ENCODE results near the gene CARM1.

CARM1 gene

GRCh38 chr19:10920288-10920655 is 48.9 kb downstream of the CARM1 start:
- no peaks in the 10 kb centered on the region for H3K27me3 ChIP-seq (ENCODE audit: control insufficient read depth in 2 of 2, insufficient read depth in 2 of 2, low read length in 2 of 2)
- no peaks in the 10 kb centered on the region for H3K9me3 ChIP-seq (ENCODE audit: control insufficient read depth in 2 of 2, low read length in 2 of 2)
- H3K4me1 ChIP-seq (ENCODE audit: control insufficient read depth in 2 of 2, insufficient read depth in 2 of 2, low read length in 2 of 2) = no peaks in the 10 kb centered on the region
- peaks cover 41 to 55% of the 10 kb centered on the region in 2 donors for H3K36me3 ChIP-seq (ENCODE audit: control insufficient read depth in 2 of 2, insufficient read depth in 2 of 2, low read length in 2 of 2)
- no peak overlapping the region for H3K9ac ChIP-seq (ENCODE audit: low read depth in 1 of 2, low read length in 2 of 2)
- H3K4me3 ChIP-seq (ENCODE audit: low read length in 2 of 2) = no peak overlapping the region
- no peak overlapping the region for H3K27ac ChIP-seq (ENCODE audit: low read depth in 2 of 2, low read length in 2 of 2)

GRCh38 chr19:10920781-10921180 is 49.4 kb downstream of the CARM1 start:
- no peak overlapping the region for H3K4me3 ChIP-seq (ENCODE audit: low read length in 2 of 2)
- no peaks in the 10 kb centered on the region for H3K9me3 ChIP-seq (ENCODE audit: control insufficient read depth in 2 of 2, low read length in 2 of 2)
- H3K36me3 ChIP-seq (ENCODE audit: control insufficient read depth in 2 of 2, insufficient read depth in 2 of 2, low read length in 2 of 2) = peaks cover 44 to 57% of the 10 kb centered on the region in 2 donors
- no peaks in the 10 kb centered on the region for H3K27me3 ChIP-seq (ENCODE audit: control insufficient read depth in 2 of 2, insufficient read depth in 2 of 2, low read length in 2 of 2)
- H3K9ac ChIP-seq (ENCODE audit: low read depth in 1 of 2, low read length in 2 of 2) = no peak overlapping the region
- no peak overlapping the region for H3K27ac ChIP-seq (ENCODE audit: low read depth in 2 of 2, low read length in 2 of 2)
- no peaks in the 10 kb centered on the region for H3K4me1 ChIP-seq (ENCODE audit: control insufficient read depth in 2 of 2, insufficient read depth in 2 of 2, low read length in 2 of 2)

GRCh38 chr19:10921199-10921909 is 50.0 kb downstream of the CARM1 start:
- H3K4me1 ChIP-seq (ENCODE audit: control insufficient read depth in 2 of 2, insufficient read depth in 2 of 2, low read length in 2 of 2) = no peaks in the 10 kb centered on the region
- H3K36me3 ChIP-seq (ENCODE audit: control insufficient read depth in 2 of 2, insufficient read depth in 2 of 2, low read length in 2 of 2) = peaks cover 44 to 52% of the 10 kb centered on the region in 2 donors
- no peak overlapping the region for H3K27ac ChIP-seq (ENCODE audit: low read depth in 2 of 2, low read length in 2 of 2)
- no peak overlapping the region for H3K4me3 ChIP-seq (ENCODE audit: low read length in 2 of 2)
- H3K9ac ChIP-seq (ENCODE audit: low read depth in 1 of 2, low read length in 2 of 2) = no peak overlapping the region
- H3K27me3 ChIP-seq (ENCODE audit: control insufficient read depth in 2 of 2, insufficient read depth in 2 of 2, low read length in 2 of 2) = no peaks in the 10 kb centered on the region
- H3K9me3 ChIP-seq (ENCODE audit: control insufficient read depth in 2 of 2, low read length in 2 of 2) = no peaks in the 10 kb centered on the region

DNA sequence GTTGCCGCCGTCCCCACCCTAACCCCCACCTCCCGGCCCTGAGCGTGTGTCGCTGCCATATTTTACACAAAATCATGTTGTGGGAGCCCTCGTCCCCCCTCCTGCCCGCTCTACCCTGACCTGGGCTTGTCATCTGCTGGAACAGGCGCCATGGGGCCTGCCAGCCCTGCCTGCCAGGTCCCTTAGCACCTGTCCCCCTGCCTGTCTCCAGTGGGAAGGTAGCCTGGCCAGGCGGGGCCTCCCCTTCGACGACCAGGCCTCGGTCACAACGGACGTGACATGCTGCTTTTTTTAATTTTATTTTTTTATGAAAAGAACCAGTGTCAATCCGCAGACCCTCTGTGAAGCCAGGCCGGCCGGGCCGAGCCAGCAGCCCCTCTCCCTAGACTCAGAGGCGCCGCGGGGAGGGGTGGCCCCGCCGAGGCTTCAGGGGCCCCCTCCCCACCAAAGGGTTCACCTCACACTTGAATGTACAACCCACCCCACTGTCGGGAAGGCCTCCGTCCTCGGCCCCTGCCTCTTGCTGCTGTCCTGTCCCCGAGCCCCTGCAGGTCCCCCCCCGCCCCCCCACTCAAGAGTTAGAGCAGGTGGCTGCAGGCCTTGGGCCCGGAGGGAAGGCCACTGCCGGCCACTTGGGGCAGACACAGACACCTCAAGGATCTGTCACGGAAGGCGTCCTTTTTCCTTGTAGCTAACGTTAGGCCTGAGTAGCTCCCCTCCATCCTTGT is 50.7 kb downstream of the CARM1 start:
- Histone ChIP-seq H3K27ac (ENCODE audit: low read depth in 2 of 2, low read length in 2 of 2) (no peak overlapping the region), H3K4me3 (ENCODE audit: low read length in 2 of 2) (no peak overlapping the region), H3K4me1 (ENCODE audit: control insufficient read depth in 2 of 2, insufficient read depth in 2 of 2, low read length in 2 of 2) (peaks cover 0 to under 1% of the 10 kb centered on the region in 2 donors), H3K27me3 (ENCODE audit: control insufficient read depth in 2 of 2, insufficient read depth in 2 of 2, low read length in 2 of 2) (no peaks in the 10 kb centered on the region), H3K36me3 (ENCODE audit: control insufficient read depth in 2 of 2, insufficient read depth in 2 of 2, low read length in 2 of 2) (peaks cover 44 to 51% of the 10 kb centered on the region in 2 donors), H3K9me3 (ENCODE audit: control insufficient read depth in 2 of 2, low read length in 2 of 2) (no peaks in the 10 kb centered on the region), H3K9ac (ENCODE audit: low read depth in 1 of 2, low read length in 2 of 2) (no peak overlapping the region)

DNA sequence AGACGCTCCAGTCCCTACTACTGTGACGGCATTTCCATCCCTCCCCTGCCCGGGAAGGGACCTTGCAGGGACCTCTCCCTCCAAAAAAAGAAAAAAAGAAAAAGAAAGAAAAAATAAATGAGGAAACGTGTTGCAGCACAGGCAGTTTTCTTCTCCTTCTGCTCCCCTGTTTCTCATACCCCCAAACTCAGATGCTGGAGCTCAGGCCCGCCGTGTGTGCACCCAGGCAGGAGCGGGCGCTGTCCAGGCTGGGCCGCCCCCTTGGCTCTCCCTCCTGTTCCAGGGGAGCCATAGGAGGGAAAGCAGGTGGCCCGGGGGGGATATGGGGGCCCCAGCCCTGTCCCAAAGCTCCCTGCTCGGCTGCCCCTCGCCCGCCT is 51.3 kb downstream of the CARM1 start:
- peaks cover 5 to 6% of the 10 kb centered on the region in 2 donors for H3K4me1 ChIP-seq (ENCODE audit: control insufficient read depth in 2 of 2, insufficient read depth in 2 of 2, low read length in 2 of 2)
- H3K27ac ChIP-seq (ENCODE audit: low read depth in 2 of 2, low read length in 2 of 2) = no peak overlapping the region
- H3K9me3 ChIP-seq (ENCODE audit: control insufficient read depth in 2 of 2, low read length in 2 of 2) = no peaks in the 10 kb centered on the region
- H3K36me3 ChIP-seq (ENCODE audit: control insufficient read depth in 2 of 2, insufficient read depth in 2 of 2, low read length in 2 of 2) = peaks cover 44 to 51% of the 10 kb centered on the region in 2 donors
- no peaks in the 10 kb centered on the region for H3K27me3 ChIP-seq (ENCODE audit: control insufficient read depth in 2 of 2, insufficient read depth in 2 of 2, low read length in 2 of 2)
- H3K9ac ChIP-seq (ENCODE audit: low read depth in 1 of 2, low read length in 2 of 2) = no peak overlapping the region
- H3K4me3 ChIP-seq (ENCODE audit: low read length in 2 of 2) = no peak overlapping the region

DNA sequence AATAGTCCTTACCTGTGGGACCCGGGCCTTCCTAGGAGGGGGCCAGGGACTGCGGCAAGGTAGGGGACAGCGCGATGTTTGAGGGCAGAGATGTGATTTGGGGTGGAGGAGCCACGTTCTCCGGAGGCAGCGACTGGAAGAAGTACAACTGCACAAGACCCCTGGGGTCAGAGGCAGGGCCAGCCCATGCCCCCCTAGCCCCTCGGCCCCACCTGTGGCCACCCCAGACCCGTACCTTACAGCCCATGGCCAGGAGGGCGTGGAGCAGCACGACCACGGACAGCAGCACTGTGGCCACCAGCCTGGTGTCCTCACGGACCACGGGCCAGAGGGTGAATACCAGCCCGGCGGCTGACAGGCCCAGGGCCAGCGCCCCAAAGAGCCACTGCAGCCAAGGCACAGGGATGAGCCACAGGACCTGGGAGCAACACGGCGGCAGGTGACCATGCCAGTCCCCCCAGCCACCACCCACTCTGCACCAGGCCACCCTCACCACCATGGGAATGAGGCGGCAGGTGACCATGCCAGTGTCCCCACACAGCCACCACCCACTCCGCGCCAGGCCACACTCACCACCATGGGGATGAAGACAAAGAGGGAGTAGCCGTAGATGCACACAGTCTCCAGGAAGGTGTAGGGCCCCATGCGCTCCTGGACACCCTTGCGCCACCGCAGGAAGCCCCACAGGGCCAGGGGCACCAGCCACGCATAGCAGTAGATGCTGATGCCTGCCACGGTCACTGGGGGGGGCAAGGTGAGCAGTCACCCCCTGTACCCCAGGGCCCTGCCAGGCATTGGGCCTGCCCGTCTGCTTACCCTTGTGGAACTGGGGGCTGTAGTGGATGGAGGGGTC is 52.1 kb downstream of the CARM1 start:
- peaks cover 43 to 45% of the 10 kb centered on the region in 2 donors for H3K36me3 ChIP-seq (ENCODE audit: control insufficient read depth in 2 of 2, insufficient read depth in 2 of 2, low read length in 2 of 2)
- no peak overlapping the region for H3K27ac ChIP-seq (ENCODE audit: low read depth in 2 of 2, low read length in 2 of 2)
- no peak overlapping the region for H3K9ac ChIP-seq (ENCODE audit: low read depth in 1 of 2, low read length in 2 of 2)

GRCh38 chr19:10924597-10924996 is 53.2 kb downstream of the CARM1 start:
- Histone ChIP-seq H3K4me1 (ENCODE audit: control insufficient read depth in 2 of 2, insufficient read depth in 2 of 2, low read length in 2 of 2) (peaks cover 14% of the 10 kb centered on the region in 2 donors), H3K9ac (ENCODE audit: low read depth in 1 of 2, low read length in 2 of 2) (no peak overlapping the region), H3K36me3 (ENCODE audit: control insufficient read depth in 2 of 2, insufficient read depth in 2 of 2, low read length in 2 of 2) (peaks cover 32 to 37% of the 10 kb centered on the region in 2 donors), H3K27ac (ENCODE audit: low read depth in 2 of 2, low read length in 2 of 2) (no peak overlapping the region), H3K4me3 (ENCODE audit: low read length in 2 of 2) (no peak overlapping the region), H3K9me3 (ENCODE audit: control insufficient read depth in 2 of 2, low read length in 2 of 2) (no peaks in the 10 kb centered on the region), H3K27me3 (ENCODE audit: control insufficient read depth in 2 of 2, insufficient read depth in 2 of 2, low read length in 2 of 2) (no peaks in the 10 kb centered on the region)

More for the DNA sequence above, 52.1 kb downstream of the CARM1 start:
- Histone ChIP-seq H3K4me1 (ENCODE audit: control insufficient read depth in 2 of 2, insufficient read depth in 2 of 2, low read length in 2 of 2) (peaks cover 9 to 10% of the 10 kb centered on the region in 2 donors), H3K4me3 (ENCODE audit: low read length in 2 of 2) (no peak overlapping the region), H3K27me3 (ENCODE audit: control insufficient read depth in 2 of 2, insufficient read depth in 2 of 2, low read length in 2 of 2) (no peaks in the 10 kb centered on the region), H3K9me3 (ENCODE audit: control insufficient read depth in 2 of 2, low read length in 2 of 2) (no peaks in the 10 kb centered on the region)

GRCh38 chr19:10927730-10928562 is 56.6 kb downstream of the CARM1 start:
- H3K4me3 ChIP-seq (ENCODE audit: low read length in 2 of 2) = peak overlapping the region; percentile 82 to 84
- peak overlapping the region; percentile 72 to 83 for H3K9ac ChIP-seq (ENCODE audit: low read depth in 1 of 2, low read length in 2 of 2)
- no peaks in the 10 kb centered on the region for H3K27me3 ChIP-seq (ENCODE audit: control insufficient read depth in 2 of 2, insufficient read depth in 2 of 2, low read length in 2 of 2)
- H3K9me3 ChIP-seq (ENCODE audit: control insufficient read depth in 2 of 2, low read length in 2 of 2) = no peaks in the 10 kb centered on the region
- H3K36me3 ChIP-seq (ENCODE audit: control insufficient read depth in 2 of 2, insufficient read depth in 2 of 2, low read length in 2 of 2) = peaks cover 18 to 19% of the 10 kb centered on the region in 2 donors
- H3K4me1 ChIP-seq (ENCODE audit: control insufficient read depth in 2 of 2, insufficient read depth in 2 of 2, low read length in 2 of 2) = peaks cover 18% of the 10 kb centered on the region in 2 donors
- H3K27ac ChIP-seq (ENCODE audit: low read depth in 2 of 2, low read length in 2 of 2) = peak overlapping the region; percentile 50 to 77

- Histone ChIP-seq H3K4me3 (ENCODE audit: low read length in 2 of 2) (peak within 1 kb of the TSS; percentile 82 to 84), H3K27ac (ENCODE audit: low read depth in 2 of 2, low read length in 2 of 2) (peak within 1 kb of the TSS; percentile 71 to 77), H3K4me1 (ENCODE audit: control insufficient read depth in 2 of 2, insufficient read depth in 2 of 2, low read length in 2 of 2) (peaks cover 18% of the 10 kb centered on the region in 2 donors), H3K36me3 (ENCODE audit: control insufficient read depth in 2 of 2, insufficient read depth in 2 of 2, low read length in 2 of 2) (peaks cover 11 to 13% of the 10 kb centered on the region in 2 donors), H3K9ac (ENCODE audit: low read depth in 1 of 2, low read length in 2 of 2) (peak within 1 kb of the TSS; percentile 72 to 83), H3K9me3 (ENCODE audit: control insufficient read depth in 2 of 2, low read length in 2 of 2) (no peaks in the 10 kb centered on the region), H3K27me3 (ENCODE audit: control insufficient read depth in 2 of 2, insufficient read depth in 2 of 2, low read length in 2 of 2) (no peaks in the 10 kb centered on the region)
These were observed 57.4 kb downstream of the CARM1 start, which contains the start of the genes TIMM29 and YIPF2 for GRCh38 chr19:10928563-10929401. Gene TIMM29 (plus strand): TSS chr19:10928811. CDS start chr19:10928823, 12 bp downstream. Gene YIPF2 (minus strand): TSS chr19:10928639. CDS start chr19:10928410, 229 bp downstream.
